Nephron progenitor cell (in vitro differentiated cells): Measurements from ENCODE around the gene NAP1L2.

ENCODE experiments used
- DNase-seq: peaks from one replicate; pipeline ENCODE4 v3.0.0; 2021
- H3K27ac Mint-ChIP-seq: 2 replicates; pipeline ENCODE4 v1.8.0; 2021; ENCODE audit warnings: mild to moderate bottlenecking, moderate library complexity, mixed read lengths
- H3K27me3 Mint-ChIP-seq: 2 replicates; pipeline ENCODE4 v1.8.0; 2021; ENCODE audit warnings: mild to moderate bottlenecking, low read depth, mixed read lengths; ENCODE audit not compliant: poor library complexity
- H3K36me3 Mint-ChIP-seq: 2 replicates; pipeline ENCODE4 v1.8.0; 2021; ENCODE audit warnings: low read depth, mixed read lengths
- H3K4me1 Mint-ChIP-seq: 2 replicates; pipeline ENCODE4 v1.8.0; 2021; ENCODE audit warnings: mixed read lengths
- H3K4me3 Mint-ChIP-seq: 2 replicates; pipeline ENCODE4 v1.8.0; 2021; ENCODE audit warnings: mild to moderate bottlenecking, moderate library complexity, mixed read lengths
- H3K9me3 Mint-ChIP-seq: 2 replicates; pipeline ENCODE4 v1.8.0; 2021; ENCODE audit warnings: mild to moderate bottlenecking, moderate library complexity, mixed read lengths
- CTCF ChIP-seq: fragments of 200-600 bp; sonication (generic); IDR thresholded peaks from 2 replicates; pipeline ENCODE4 v1.5.0; 2021; ENCODE audit warnings: antibody characterized with exemption

NAP1L2 gene

GRCh38 chrX:73214426-73215094 is at the start of gene NAP1L2:
TSS of gene NAP1L2 (minus strand) at chrX:73214851. CDS start at chrX:73214492, 359 bp downstream.
- Mint-ChIP-seq H3K9me3 (peaks cover 26% of the 10 kb centered on the region), H3K4me3 (peak within 1 kb of the TSS; percentile 97), H3K27ac (peak within 1 kb of the TSS; percentile 44), H3K4me1 (peaks cover 25% of the 10 kb centered on the region), H3K27me3 (no peaks in the 10 kb centered on the region), H3K36me3 (no peaks in the 10 kb centered on the region)
- no peak for TF ChIP-seq CTCF
- DNase-seq: peak; percentile 40

- Mint-ChIP-seq H3K36me3 (no peaks in the 10 kb centered on the region), H3K27ac (no peak overlapping the region), H3K27me3 (peaks cover 8% of the 10 kb centered on the region), H3K9me3 (peaks cover 31% of the 10 kb centered on the region), H3K4me1 (no peaks in the 10 kb centered on the region), H3K4me3 (no peak overlapping the region)
- TF ChIP-seq CTCF: no peak
- DNase-seq: no peak
Observed at GRCh38 chrX:73262991-73263390, 48.3 kb upstream of the NAP1L2 start.

GRCh38 chrX:73239242-73239641 is 24.6 kb upstream of the NAP1L2 start:
- DNase-seq: peak; percentile 1
- peak overlapping the region; percentile 64 for H3K27ac Mint-ChIP-seq
- H3K4me1 Mint-ChIP-seq: no peaks in the 10 kb centered on the region
- H3K4me3 Mint-ChIP-seq: no peak overlapping the region
- H3K36me3 Mint-ChIP-seq: no peaks in the 10 kb centered on the region
- peaks cover 23% of the 10 kb centered on the region for H3K9me3 Mint-ChIP-seq
- peaks cover 3% of the 10 kb centered on the region for H3K27me3 Mint-ChIP-seq
- no peak for TF ChIP-seq CTCF

- Mint-ChIP-seq H3K4me3 (no peak overlapping the region), H3K27me3 (no peaks in the 10 kb centered on the region), H3K27ac (no peak overlapping the region), H3K4me1 (peaks cover 22% of the 10 kb centered on the region), H3K9me3 (peaks cover 41% of the 10 kb centered on the region), H3K36me3 (no peaks in the 10 kb centered on the region)
- TF ChIP-seq CTCF: no peak
- DNase-seq: no peak
Observed at GRCh38 chrX:73217621-73218020, 3.0 kb upstream of the NAP1L2 start.

GRCh38 chrX:73215246-73215645 is 595 bp upstream of the NAP1L2 start:
- Mint-ChIP-seq H3K4me3 (peak overlapping the region; percentile 97), H3K36me3 (no peaks in the 10 kb centered on the region)

More at GRCh38 chrX:73215246-73215645, 595 bp upstream of the NAP1L2 start:
- DNase-seq: no peak
- H3K9me3 Mint-ChIP-seq: peaks cover 26% of the 10 kb centered on the region
- peaks cover 25% of the 10 kb centered on the region for H3K4me1 Mint-ChIP-seq
- H3K27me3 Mint-ChIP-seq: no peaks in the 10 kb centered on the region
- TF ChIP-seq CTCF: no peak
- H3K27ac Mint-ChIP-seq: no peak overlapping the region
